Measurements from ENCODE around the gene PTPRD. TPM values are rescaled to one million over a fixed set of nuclear protein-coding genes. Genes with fewer than 3 reads are reported as not detected.
"Not testable (repeated sequence)": the region's sequence is repeated elsewhere in the genome, so short reads cannot be mapped to it uniquely, and the experiment has no call there.

Gene PTPRD
- total RNA-seq, 1 experiment from 2014 or later, result not detected

- POLR2A ChIA-PET, result no interaction called here
- CTCF ChIA-PET, result no interaction called here
- intact Hi-C loops (cut with micrococcal nuclease; ENCODE audit: unreplicated experiment), result no loop called here
- no peaks in the 10 kb centered on the region for H3K27me3 ChIP-seq (ENCODE audit: control insufficient read depth, insufficient read depth, low read length)
- no peak for TF ChIP-seq TCF7L2 (IDR thresholded peaks at IDR 0.05; ENCODE audit: low read depth, low read length)
- no peak for TF ChIP-seq CTCF (IDR thresholded peaks at IDR 0.05)
- no peak for TF ChIP-seq SIN3A (IDR thresholded peaks at IDR 0.05; ENCODE audit: borderline replicate concordance, insufficient read depth, low read depth, low read length)
- TF ChIP-seq REST (IDR thresholded peaks at IDR 0.05; ENCODE audit: insufficient read depth in 1 of 2, low read depth in 2 of 2, low read length in 1 of 2), result no peak
- TF ChIP-seq POLR2AphosphoS5 (IDR thresholded peaks at IDR 0.05; ENCODE audit: low read depth, low read length), result no peak
- no peak overlapping the region for H3K27ac ChIP-seq (ENCODE audit: low read length)
- in situ Hi-C loops (cut with HindIII; ENCODE audit: low pct_unique_long_range_greater_than_20kb, low sequenced_read_pairs), result no loop called here
- H3K4me1 ChIP-seq (ENCODE audit: control insufficient read depth, insufficient read depth, low read length), result no peaks in the 10 kb centered on the region
- ATAC-seq, result no peak
- BruUV-seq (replicated peaks), result no TSS peak
- no peaks in the 10 kb centered on the region for H3K36me3 ChIP-seq (ENCODE audit: control insufficient read depth, insufficient read depth, low read length)
- H3K4me3 ChIP-seq (ENCODE audit: low read depth in 2 of 2, low read length in 2 of 2), result no peak overlapping the region
- no peaks in the 10 kb centered on the region for H3K9me3 ChIP-seq (ENCODE audit: control insufficient read depth, insufficient read depth, low read depth, low read length)
- no peak for DNase-seq (ENCODE audit: low read depth, low spot score)
These were observed 1129.6 kb downstream of the PTPRD start for GRCh38 chr9:9483175-9483574.

- no peak for TF ChIP-seq CTCF (IDR thresholded peaks at IDR 0.05)
- no peaks in the 10 kb centered on the region for H3K36me3 ChIP-seq (ENCODE audit: control insufficient read depth, insufficient read depth, low read length)
- DNase-seq (ENCODE audit: low read depth, low spot score) (no peak), ATAC-seq (no peak)
- CTCF ChIA-PET, result no interaction called here
- H3K4me3 ChIP-seq (ENCODE audit: low read depth in 2 of 2, low read length in 2 of 2), result no peak overlapping the region
- in situ Hi-C loops (cut with HindIII; ENCODE audit: low pct_unique_long_range_greater_than_20kb, low sequenced_read_pairs) (no loop called here), intact Hi-C loops (cut with micrococcal nuclease; ENCODE audit: unreplicated experiment) (no loop called here)
- H3K27ac ChIP-seq (ENCODE audit: low read length), result no peak overlapping the region
- no peaks in the 10 kb centered on the region for H3K9me3 ChIP-seq (ENCODE audit: control insufficient read depth, insufficient read depth, low read depth, low read length)
- no TSS peak for BruUV-seq (replicated peaks)
- POLR2A ChIA-PET, result no interaction called here
- H3K27me3 ChIP-seq (ENCODE audit: control insufficient read depth, insufficient read depth, low read length), result no peaks in the 10 kb centered on the region
- H3K4me1 ChIP-seq (ENCODE audit: control insufficient read depth, insufficient read depth, low read length), result no peaks in the 10 kb centered on the region
These were observed 1134.1 kb downstream of the PTPRD start for GRCh38 chr9:9478741-9479140.

- no peak for TF ChIP-seq CTCF (IDR thresholded peaks at IDR 0.05)
- no peak for TF ChIP-seq TCF7L2 (IDR thresholded peaks at IDR 0.05; ENCODE audit: low read depth, low read length)
- Histone ChIP-seq H3K27ac (ENCODE audit: low read length) (no peak overlapping the region), H3K4me3 (ENCODE audit: low read depth in 2 of 2, low read length in 2 of 2) (no peak overlapping the region), H3K36me3 (ENCODE audit: control insufficient read depth, insufficient read depth, low read length) (no peaks in the 10 kb centered on the region), H3K27me3 (ENCODE audit: control insufficient read depth, insufficient read depth, low read length) (no peaks in the 10 kb centered on the region), H3K4me1 (ENCODE audit: control insufficient read depth, insufficient read depth, low read length) (no peaks in the 10 kb centered on the region), H3K9me3 (ENCODE audit: control insufficient read depth, insufficient read depth, low read depth, low read length) (no peaks in the 10 kb centered on the region)
- no TSS peak for BruUV-seq (replicated peaks)
- no peak for ATAC-seq
- CTCF ChIA-PET, result no interaction called here
- in situ Hi-C loops (cut with HindIII; ENCODE audit: low pct_unique_long_range_greater_than_20kb, low sequenced_read_pairs) (no loop called here), intact Hi-C loops (cut with micrococcal nuclease; ENCODE audit: unreplicated experiment) (no loop called here)
- no peak for DNase-seq (ENCODE audit: low read depth, low spot score)
- POLR2A ChIA-PET, result no interaction called here
These were observed 1143.5 kb downstream of the PTPRD start for GRCh38 chr9:9469271-9469670.

- POLR2A ChIA-PET; H3K27me3 ChIP-seq (ENCODE audit: control insufficient read depth, insufficient read depth, low read length); H3K9me3 ChIP-seq (ENCODE audit: control insufficient read depth, insufficient read depth, low read depth, low read length); intact Hi-C loops (cut with micrococcal nuclease; ENCODE audit: unreplicated experiment); BruUV-seq (replicated peaks); CTCF ChIA-PET; H3K27ac ChIP-seq (ENCODE audit: low read length); in situ Hi-C loops (cut with HindIII; ENCODE audit: low pct_unique_long_range_greater_than_20kb, low sequenced_read_pairs); H3K4me3 ChIP-seq (ENCODE audit: low read depth in 2 of 2, low read length in 2 of 2); H3K36me3 ChIP-seq (ENCODE audit: control insufficient read depth, insufficient read depth, low read length); DNase-seq (ENCODE audit: low read depth, low spot score); H3K4me1 ChIP-seq (ENCODE audit: control insufficient read depth, insufficient read depth, low read length); ATAC-seq: not testable (repeated sequence)
These were observed 1170.9 kb downstream of the PTPRD start for GRCh38 chr9:9441874-9442273.
